Activated CD8-positive, alpha-beta T cell treated with anti-CD3 and anti-CD28 coated beads, Interleukin-2, amount 10 ng/mL, durations not matched to agents 7 days and 5 days (primary cell): ENCODE data around the gene NXPH1. TPM values are rescaled to one million over a fixed set of nuclear protein-coding genes. Genes with fewer than 3 reads are reported as not detected.

Experiments used
- ATAC-seq: fragments of 150-1000 bp; cut with Tn5 transposase; one replicate; pipeline ENCODE4 v1.10.0; 2021; ENCODE audit warnings: moderate library complexity
- CTCF ChIA-PET: fragments of 350-600 bp; sonication (Branson Sonifier 250); formaldehyde crosslinking; loops from one replicate; lab custom pipeline; 2021; ENCODE audit warnings: antibody characterized with exemption; lab: Charles Lee
- POLR2A ChIA-PET: fragments of 350-600 bp; sonication (Branson Sonifier 250); formaldehyde crosslinking; loops from one replicate; lab custom pipeline; 2021; ENCODE audit warnings: antibody characterized with exemption; lab: Charles Lee
- DNase-seq: peaks from one replicate; pipeline ENCODE4 v3.0.0-alpha.2; 2020
- H3K27ac Mint-ChIP-seq: one replicate; pipeline ENCODE4 v1.8.0; 2021; ENCODE audit warnings: mild to moderate bottlenecking, mixed read lengths
- H3K27me3 Mint-ChIP-seq: one replicate; pipeline ENCODE4 v1.8.0; 2021; ENCODE audit warnings: low read depth, mixed read lengths
- H3K36me3 Mint-ChIP-seq: one replicate; pipeline ENCODE4 v1.8.0; 2021; ENCODE audit warnings: low read depth, mixed read lengths
- H3K4me1 Mint-ChIP-seq: one replicate; pipeline ENCODE4 v1.8.0; 2021; ENCODE audit warnings: low read depth, mixed read lengths
- H3K4me3 Mint-ChIP-seq: one replicate; pipeline ENCODE4 v1.8.0; 2021; ENCODE audit warnings: mild to moderate bottlenecking, mixed read lengths
- H3K9me3 Mint-ChIP-seq: one replicate; pipeline ENCODE4 v1.8.0; 2022; ENCODE audit warnings: mixed read lengths; ENCODE audit not compliant: insufficient read depth
- total RNA-seq, 2 experiments: library from RNA; stranded (reverse); gene quantifications; one replicate each; pipeline ENCODE4 v1.2.3, GENCODE V29; 2021

The NXPH1 gene
- total RNA-seq, 2 experiments from 2014 or later, result not detected

DNA sequence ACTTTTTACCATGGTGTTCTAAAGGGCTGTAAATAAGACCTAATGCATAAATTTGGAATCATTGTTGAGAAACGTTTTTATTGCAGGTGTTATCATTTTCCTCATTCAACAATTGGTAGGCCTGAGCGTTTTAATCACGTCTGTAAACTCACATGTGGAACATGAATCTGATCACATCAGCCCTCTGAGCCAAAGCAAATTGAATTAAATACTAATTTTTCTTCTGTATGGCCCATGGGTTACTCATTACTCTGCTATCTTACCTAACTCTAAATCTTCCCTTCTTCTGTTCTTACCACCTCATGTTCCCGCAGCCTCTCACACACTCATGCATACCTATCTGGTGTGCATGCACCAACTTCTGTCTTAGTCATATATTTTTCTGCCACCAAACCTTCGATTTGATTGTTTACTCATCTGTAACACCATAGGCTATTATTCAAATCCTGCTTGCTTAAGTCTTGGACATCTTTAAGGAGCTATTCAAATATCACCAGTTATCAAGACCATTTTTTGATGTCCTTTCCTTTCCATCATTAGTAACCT is 82.3 kb downstream of the NXPH1 start:
- H3K9me3 Mint-ChIP-seq, result no peaks in the 10 kb centered on the region
- no peak overlapping the region for H3K27ac Mint-ChIP-seq
- no peaks in the 10 kb centered on the region for H3K4me1 Mint-ChIP-seq
- DNase-seq, result no peak
- ChIA-PET CTCF (no interaction called here), POLR2A (no interaction called here)
- no peak for ATAC-seq
- H3K27me3 Mint-ChIP-seq, result no peaks in the 10 kb centered on the region
- H3K36me3 Mint-ChIP-seq, result no peaks in the 10 kb centered on the region
- no peak overlapping the region for H3K4me3 Mint-ChIP-seq

DNA sequence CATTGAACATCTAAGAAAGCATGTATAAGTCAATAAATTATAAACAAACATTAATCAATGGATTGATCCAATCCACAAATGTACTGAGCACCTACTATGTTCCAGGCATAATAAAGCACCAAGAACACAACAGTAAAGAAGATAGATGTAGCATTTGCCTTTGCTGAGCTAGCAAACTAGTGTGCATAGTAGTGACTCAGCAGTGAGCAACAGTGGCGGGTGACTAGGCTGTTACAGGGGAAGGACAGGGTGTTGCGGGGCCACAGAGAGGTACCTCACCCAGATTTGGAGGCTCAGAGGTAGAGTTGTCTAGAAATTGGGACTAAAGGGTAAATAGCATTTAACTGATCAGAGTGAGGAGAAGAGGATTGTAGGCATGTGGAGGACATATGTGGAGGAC is 83.6 kb downstream of the NXPH1 start:
- CTCF ChIA-PET, result no interaction called here
- Mint-ChIP-seq H3K4me3 (no peak overlapping the region), H3K36me3 (no peaks in the 10 kb centered on the region), H3K9me3 (no peaks in the 10 kb centered on the region), H3K27me3 (no peaks in the 10 kb centered on the region), H3K27ac (no peak overlapping the region), H3K4me1 (no peaks in the 10 kb centered on the region)
- DNase-seq (no peak), ATAC-seq (no peak)
- POLR2A ChIA-PET, result no interaction called here

DNA sequence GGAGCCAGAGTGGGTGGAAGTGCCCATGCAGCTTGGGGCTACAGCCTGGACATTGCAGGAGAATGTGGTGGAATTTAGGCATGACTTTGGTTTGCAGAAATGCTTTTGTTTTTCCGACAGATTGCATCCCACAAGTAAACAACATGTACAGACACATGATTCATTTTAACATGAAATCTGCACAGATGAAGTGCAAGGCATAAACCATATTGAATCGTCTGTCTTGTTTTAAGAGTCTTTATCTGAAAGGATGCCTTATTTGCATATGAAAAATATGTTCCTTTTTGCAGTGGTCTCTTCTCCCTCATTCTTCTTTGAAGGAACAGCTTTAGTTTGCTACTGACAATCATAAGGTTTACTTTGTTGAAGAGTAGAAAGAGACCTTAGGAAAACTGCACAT is 94.9 kb downstream of the NXPH1 start:
- H3K4me1 Mint-ChIP-seq, result no peaks in the 10 kb centered on the region
- no peaks in the 10 kb centered on the region for H3K27me3 Mint-ChIP-seq
- DNase-seq (no peak), ATAC-seq (no peak)
- H3K9me3 Mint-ChIP-seq, result no peaks in the 10 kb centered on the region
- H3K36me3 Mint-ChIP-seq, result no peaks in the 10 kb centered on the region
- ChIA-PET POLR2A (no interaction called here), CTCF (no interaction called here)
- no peak overlapping the region for H3K27ac Mint-ChIP-seq
- H3K4me3 Mint-ChIP-seq, result no peak overlapping the region

DNA sequence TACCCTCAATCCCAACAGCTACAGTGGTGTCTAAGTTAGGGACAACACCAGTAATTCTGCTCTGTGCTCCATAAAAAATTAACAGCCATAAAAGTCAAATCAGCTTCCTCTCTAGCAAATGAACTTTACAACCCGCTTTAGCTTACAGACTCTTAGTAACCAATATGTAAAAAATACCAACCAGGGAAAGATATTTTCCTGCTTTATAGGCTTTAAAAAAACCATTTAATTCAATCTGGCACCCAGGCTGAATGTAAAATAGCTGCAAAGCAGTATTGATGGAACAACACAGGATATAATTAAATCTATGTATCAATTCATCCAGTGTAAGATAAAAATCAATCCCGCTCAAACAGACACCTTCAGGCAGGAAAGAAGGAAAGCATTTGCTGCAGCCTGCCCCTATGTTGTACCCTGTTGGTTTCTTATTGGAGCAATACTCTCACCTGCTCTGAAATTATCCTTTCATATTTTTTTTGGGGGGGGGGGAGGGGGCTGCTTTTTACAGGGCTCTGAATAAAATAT is 98.6 kb downstream of the NXPH1 start:
- no peaks in the 10 kb centered on the region for H3K9me3 Mint-ChIP-seq
- H3K36me3 Mint-ChIP-seq, result no peaks in the 10 kb centered on the region
- CTCF ChIA-PET, result no interaction called here

DNA sequence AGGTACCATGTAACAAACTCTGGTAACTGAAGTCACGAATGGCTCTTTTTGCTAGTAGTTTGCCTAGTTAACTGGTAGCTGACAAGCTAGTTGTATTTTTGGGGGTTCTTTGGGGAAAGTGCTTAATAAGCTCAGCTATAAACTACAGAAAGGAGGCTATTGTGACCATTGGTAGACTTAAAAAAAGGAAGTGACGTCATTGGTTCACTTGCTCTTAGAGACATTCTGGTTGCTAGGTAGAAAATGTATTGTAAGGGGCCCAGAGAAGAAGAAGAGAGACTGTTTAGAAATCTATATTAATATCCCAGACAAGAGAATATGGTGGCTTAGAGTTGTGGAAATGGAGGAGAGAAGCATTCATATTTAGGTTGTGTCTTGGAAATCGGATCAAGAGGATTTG is 103.0 kb downstream of the NXPH1 start:
- Mint-ChIP-seq H3K27ac (no peak overlapping the region), H3K9me3 (no peaks in the 10 kb centered on the region), H3K4me1 (no peaks in the 10 kb centered on the region), H3K4me3 (no peak overlapping the region), H3K36me3 (no peaks in the 10 kb centered on the region), H3K27me3 (no peaks in the 10 kb centered on the region)
- CTCF ChIA-PET, result no interaction called here
- ATAC-seq, result no peak
- no peak for DNase-seq
- POLR2A ChIA-PET, result interaction anchor here (0.6 kb wide), 1 partner anchor 61 kb away, joined by 3 read pairs; no protein-coding TSS in a partner anchor

More for the DNA sequence above, 98.6 kb downstream of the NXPH1 start:
- no peak for ATAC-seq
- Mint-ChIP-seq H3K4me3 (no peak overlapping the region), H3K27ac (no peak overlapping the region), H3K4me1 (no peaks in the 10 kb centered on the region), H3K27me3 (no peaks in the 10 kb centered on the region)
- POLR2A ChIA-PET, result no interaction called here
- DNase-seq, result no peak

DNA sequence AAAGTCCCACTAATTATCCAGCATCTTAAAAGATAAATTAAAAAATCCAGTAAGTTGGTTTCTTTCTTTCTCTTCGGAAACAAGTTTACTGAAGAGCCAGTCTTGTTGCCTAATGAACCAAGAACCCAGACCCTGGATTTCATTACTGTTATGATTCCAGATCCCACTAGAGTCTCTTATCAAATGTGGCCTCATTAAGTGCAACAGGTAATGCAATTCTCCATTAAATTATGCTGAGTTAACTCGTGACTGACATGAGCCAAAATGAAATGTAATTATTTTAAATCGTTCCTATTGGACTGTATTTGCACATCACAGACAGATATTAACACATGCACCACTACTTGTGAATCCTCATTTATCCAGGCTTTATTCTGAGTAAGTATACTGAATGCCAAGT is 115.6 kb downstream of the NXPH1 start:
- H3K27ac Mint-ChIP-seq, result no peak overlapping the region
- H3K4me3 Mint-ChIP-seq, result no peak overlapping the region
- H3K27me3 Mint-ChIP-seq, result no peaks in the 10 kb centered on the region
- no peaks in the 10 kb centered on the region for H3K36me3 Mint-ChIP-seq
- no peaks in the 10 kb centered on the region for H3K9me3 Mint-ChIP-seq
- H3K4me1 Mint-ChIP-seq, result no peaks in the 10 kb centered on the region
- POLR2A ChIA-PET, result no interaction called here
- ATAC-seq (no peak), DNase-seq (no peak)
- CTCF ChIA-PET, result no interaction called here

DNA sequence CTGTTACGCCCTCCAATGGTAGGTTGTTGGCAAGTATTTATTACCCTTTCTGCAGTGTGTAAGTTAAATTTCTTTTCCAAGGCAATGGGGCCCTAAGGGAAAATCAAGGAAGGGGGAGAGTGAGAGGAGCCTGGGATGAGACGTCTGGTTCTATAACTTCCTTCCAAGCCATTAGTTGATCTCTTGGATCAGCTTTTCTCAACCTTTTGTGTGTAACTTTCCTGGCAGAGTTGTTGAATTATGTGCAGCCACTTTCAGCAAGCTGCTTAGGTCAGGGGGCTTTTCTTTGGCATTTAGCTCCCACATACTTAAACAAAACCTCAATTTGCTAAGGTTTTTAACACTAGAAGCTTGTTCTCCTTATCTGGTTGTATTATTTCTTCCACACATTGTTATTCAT is 127.1 kb downstream of the NXPH1 start:
- no peak for DNase-seq
- Mint-ChIP-seq H3K27me3 (no peaks in the 10 kb centered on the region), H3K36me3 (no peaks in the 10 kb centered on the region), H3K27ac (no peak overlapping the region), H3K9me3 (no peaks in the 10 kb centered on the region), H3K4me3 (no peak overlapping the region), H3K4me1 (no peaks in the 10 kb centered on the region)
- no peak for ATAC-seq
- CTCF ChIA-PET, result no interaction called here
- POLR2A ChIA-PET, result no interaction called here

DNA sequence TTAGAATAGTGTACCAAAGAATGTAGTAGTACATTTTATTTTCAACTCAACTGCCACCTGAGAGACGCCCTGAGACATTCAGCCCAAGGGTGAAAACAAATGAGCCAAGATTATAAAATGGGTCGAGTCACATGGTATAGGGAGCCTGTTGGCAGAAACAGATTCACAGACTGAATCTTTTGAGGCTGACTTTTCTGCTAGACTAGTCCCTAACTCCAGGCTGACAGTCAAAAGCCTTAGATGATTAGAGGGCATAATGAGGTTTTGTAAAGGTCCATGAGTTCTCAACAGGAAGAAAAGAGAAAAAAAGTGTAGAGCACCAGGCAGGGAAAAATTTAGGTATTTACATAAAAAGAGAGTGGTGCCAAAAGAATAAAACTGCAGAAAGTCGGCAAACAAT is 128.0 kb downstream of the NXPH1 start:
- ChIA-PET POLR2A (no interaction called here), CTCF (no interaction called here)
- Mint-ChIP-seq H3K4me3 (no peak overlapping the region), H3K9me3 (no peaks in the 10 kb centered on the region), H3K27me3 (no peaks in the 10 kb centered on the region), H3K36me3 (no peaks in the 10 kb centered on the region), H3K27ac (no peak overlapping the region), H3K4me1 (no peaks in the 10 kb centered on the region)
- no peak for ATAC-seq
- DNase-seq, result no peak

DNA sequence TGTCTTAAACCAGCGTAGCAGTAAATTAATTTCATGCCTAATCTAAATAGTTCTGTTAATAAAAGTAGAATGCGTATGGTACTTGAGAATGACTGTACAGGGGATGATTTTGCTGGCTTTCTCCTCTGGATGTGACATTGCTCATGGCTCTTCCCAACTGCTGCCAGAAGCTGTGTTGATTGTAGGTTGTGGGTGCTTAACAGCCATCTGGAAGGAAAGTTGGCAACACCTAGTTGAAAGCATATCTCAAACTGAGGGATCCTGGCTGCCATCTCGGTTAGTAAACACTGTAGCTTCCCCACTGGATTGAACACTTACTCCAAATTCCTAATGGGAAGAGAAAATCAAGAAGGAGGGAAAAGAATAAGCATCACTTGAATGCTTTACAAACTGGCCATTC is 130.9 kb downstream of the NXPH1 start:
- no peak for ATAC-seq
- no peak for DNase-seq
- Mint-ChIP-seq H3K9me3 (no peaks in the 10 kb centered on the region), H3K27ac (no peak overlapping the region), H3K4me3 (no peak overlapping the region), H3K36me3 (no peaks in the 10 kb centered on the region), H3K27me3 (no peaks in the 10 kb centered on the region), H3K4me1 (no peaks in the 10 kb centered on the region)
- POLR2A ChIA-PET, result no interaction called here
- CTCF ChIA-PET, result no interaction called here

DNA sequence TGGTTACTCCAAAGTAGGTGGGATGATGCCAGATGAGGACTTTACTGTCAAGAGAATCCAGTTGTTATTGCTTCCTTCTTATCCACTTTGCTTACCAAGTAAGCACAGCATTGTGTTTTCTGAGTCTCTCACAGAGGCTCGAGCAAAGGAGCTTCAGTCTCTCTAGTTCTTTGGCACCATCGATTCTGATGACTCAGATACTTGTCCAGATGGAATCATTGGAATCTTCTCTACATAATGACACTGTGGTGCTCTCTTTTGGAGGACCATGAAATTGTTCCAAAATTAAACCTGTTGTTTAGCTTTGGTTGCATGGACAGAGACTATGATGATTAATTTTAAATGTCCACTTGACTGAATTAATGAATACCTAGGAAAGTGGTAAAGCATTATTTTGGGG is 132.6 kb downstream of the NXPH1 start:
- H3K27ac Mint-ChIP-seq, result no peak overlapping the region
- ChIA-PET CTCF (no interaction called here), POLR2A (no interaction called here)
- H3K4me1 Mint-ChIP-seq, result no peaks in the 10 kb centered on the region
- no peaks in the 10 kb centered on the region for H3K27me3 Mint-ChIP-seq
- H3K9me3 Mint-ChIP-seq, result no peaks in the 10 kb centered on the region
- no peak overlapping the region for H3K4me3 Mint-ChIP-seq
- no peaks in the 10 kb centered on the region for H3K36me3 Mint-ChIP-seq
- ATAC-seq (no peak), DNase-seq (no peak)

DNA sequence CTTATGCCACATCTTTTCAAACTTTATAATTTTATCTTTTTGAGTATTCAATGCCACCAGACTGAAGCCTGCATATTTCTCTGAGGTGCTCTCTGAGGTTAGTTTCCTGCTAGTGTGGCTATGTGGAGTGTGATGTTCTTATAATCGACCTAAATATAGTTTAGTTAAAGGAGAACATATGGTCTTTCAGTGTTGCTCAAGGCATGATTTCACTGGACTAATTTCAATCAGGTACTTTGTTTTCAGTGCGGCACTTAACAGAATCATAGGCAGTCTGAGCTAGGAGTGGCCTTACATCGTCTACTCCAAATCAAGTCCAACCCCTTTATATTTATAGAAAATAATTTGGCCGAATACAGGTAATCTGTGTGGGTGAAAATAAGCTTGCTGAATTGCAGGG is 134.2 kb downstream of the NXPH1 start:
- no peak for ATAC-seq
- POLR2A ChIA-PET, result no interaction called here

DNA sequence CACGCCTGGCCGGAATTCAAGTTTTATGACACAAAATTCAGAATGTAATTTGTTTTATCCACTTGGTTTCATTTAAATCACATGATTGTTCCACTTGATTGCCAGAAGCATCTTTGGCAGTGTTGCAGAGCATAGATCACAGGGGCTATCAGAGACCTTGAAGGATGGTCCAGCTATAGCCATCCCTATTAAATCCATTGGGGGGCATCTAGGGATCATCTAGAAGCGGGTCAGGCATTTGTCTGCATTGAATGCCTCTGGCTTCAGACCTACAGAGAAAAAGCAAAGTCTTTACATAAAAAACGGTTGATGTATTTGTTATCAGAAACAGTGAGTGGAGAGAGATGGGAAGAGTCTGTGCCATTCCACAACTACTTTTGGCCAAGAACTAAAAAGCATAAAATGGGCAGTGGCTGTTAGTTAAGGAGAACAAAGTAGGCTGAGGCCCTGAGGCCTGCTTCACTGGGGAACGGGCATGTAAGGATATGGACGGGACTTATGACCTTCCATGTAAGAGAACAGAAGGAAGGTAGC is 146.3 kb downstream of the NXPH1 start:
- POLR2A ChIA-PET, result no interaction called here
- Mint-ChIP-seq H3K36me3 (no peaks in the 10 kb centered on the region), H3K27me3 (no peaks in the 10 kb centered on the region), H3K4me3 (no peak overlapping the region), H3K9me3 (no peaks in the 10 kb centered on the region), H3K27ac (no peak overlapping the region), H3K4me1 (no peaks in the 10 kb centered on the region)
- DNase-seq (no peak), ATAC-seq (no peak)
- CTCF ChIA-PET, result no interaction called here

More for the DNA sequence above, 134.2 kb downstream of the NXPH1 start:
- no peak for DNase-seq
- no peaks in the 10 kb centered on the region for H3K4me1 Mint-ChIP-seq
- no peaks in the 10 kb centered on the region for H3K36me3 Mint-ChIP-seq
- no peaks in the 10 kb centered on the region for H3K27me3 Mint-ChIP-seq
- CTCF ChIA-PET, result no interaction called here
- H3K4me3 Mint-ChIP-seq, result no peak overlapping the region
- H3K27ac Mint-ChIP-seq, result no peak overlapping the region
- no peaks in the 10 kb centered on the region for H3K9me3 Mint-ChIP-seq

DNA sequence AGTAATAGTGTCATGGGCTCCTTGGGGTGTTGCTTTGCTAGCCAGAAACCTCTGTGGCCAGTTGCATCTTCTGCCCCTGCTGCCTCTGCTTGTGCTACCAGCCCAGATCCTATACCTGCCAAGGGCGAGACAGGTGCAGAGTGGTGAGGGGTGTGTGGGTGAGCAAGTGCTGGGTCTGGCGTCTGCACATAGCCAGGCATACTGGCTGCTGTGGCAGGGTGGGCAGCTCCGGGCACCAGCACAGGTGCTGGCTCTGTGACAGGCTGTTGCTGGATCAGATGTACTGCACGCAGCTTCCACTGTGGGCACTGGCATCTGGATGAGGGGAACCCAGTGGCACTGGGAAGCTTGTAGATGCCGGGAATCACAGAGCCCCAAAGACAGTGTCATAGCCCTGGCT is 148.4 kb downstream of the NXPH1 start:
- Mint-ChIP-seq H3K27me3 (no peaks in the 10 kb centered on the region), H3K4me3 (no peak overlapping the region), H3K9me3 (no peaks in the 10 kb centered on the region), H3K4me1 (no peaks in the 10 kb centered on the region), H3K36me3 (no peaks in the 10 kb centered on the region), H3K27ac (no peak overlapping the region)
- ChIA-PET POLR2A (no interaction called here), CTCF (no interaction called here)
- no peak for DNase-seq
- no peak for ATAC-seq
